Effector CD4-positive, alpha-beta T cell (primary cell): ENCODE data around the gene YPEL1.
"Not testable (repeated sequence)": the region's sequence is repeated elsewhere in the genome, so short reads cannot be mapped to it uniquely, and the experiment has no call there.

Experiments used
- DNase-seq: peaks from one replicate; pipeline ENCODE4 v3.0.0-alpha.2; 2020

The YPEL1 gene

DNA sequence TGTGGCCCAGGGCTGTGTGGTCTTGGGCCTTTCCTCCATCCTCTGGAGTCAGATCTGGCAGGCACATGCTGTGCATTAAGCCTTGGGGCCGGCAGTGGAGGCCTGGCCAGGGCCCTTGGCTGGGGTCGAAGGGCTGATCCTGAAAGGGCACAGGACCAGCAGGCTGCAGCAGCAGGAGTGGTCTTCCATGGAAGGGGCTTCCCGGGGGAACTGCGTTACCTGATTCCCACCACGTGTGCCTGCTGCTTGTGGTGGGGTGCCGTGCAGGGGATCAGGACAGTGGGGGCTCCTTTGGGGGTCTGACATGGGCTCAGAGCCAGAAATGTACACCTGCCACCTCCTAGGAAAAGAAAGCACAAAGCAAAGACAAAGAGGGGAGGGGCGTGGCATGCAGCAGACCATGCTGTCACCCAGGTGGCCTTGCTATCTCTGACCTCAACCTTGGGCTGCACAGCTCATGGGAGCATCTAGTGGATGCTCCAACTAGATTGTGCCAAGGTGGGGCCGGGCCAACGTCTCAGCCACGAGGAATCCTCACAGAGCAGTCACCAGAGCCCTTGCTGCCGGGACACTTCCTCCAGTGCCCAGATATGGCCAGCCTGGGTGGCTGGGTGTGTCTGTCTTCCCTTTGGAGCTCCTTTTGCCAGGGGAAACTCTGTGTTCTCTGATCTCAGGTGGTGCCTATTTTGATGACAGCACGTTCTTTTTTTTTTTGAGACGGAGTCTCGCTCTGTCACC, 17.9 kb upstream of the YPEL1 start:
- DNase-seq, result no peak

DNA sequence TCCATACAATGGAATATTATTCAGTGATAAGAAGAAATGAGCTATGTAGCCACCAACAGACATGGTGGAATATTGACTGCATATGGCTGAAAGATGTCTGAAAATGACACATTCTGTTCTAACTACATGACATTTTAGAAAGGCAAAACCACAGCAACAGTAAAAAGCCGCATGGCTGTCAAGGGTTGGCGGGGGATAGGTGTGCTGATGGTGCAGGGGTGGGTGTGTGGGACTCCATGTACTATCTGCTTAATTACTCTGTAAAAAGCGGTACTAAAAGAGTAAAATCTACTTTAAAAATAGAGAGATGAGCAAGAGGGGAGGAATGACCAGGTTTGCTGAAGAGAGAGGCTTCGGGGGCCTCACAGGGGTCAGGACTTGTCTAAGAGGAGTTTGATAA, 16.7 kb upstream of the YPEL1 start:
- DNase-seq, result no peak

DNA sequence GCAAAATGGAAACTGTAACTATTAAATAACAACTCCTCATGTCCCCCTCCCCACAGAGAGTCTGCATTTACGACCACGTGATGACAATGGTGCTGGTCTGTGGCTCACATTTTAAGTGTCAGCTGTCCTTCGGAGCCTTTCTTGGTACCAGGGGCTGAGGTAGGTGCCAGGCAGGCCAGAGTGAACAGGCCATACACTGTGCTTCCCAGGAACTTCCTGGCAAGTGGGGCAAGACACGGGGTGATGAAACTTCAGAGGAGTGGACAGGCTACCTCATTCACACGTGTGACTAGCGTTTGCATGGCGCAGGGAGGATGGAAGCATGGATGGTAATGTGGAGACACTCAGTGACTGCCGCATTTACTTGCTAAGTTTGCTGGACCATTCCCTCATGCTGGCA, 10.4 kb upstream of the YPEL1 start:
- no peak for DNase-seq

GRCh38 chr22:21744917-21745316, 9.3 kb upstream of the YPEL1 start:
- DNase-seq, result not testable (repeated sequence)

- DNase-seq, result no peak
Observed at GRCh38 chr22:21741790-21742189, 6.2 kb upstream of the YPEL1 start.

DNA sequence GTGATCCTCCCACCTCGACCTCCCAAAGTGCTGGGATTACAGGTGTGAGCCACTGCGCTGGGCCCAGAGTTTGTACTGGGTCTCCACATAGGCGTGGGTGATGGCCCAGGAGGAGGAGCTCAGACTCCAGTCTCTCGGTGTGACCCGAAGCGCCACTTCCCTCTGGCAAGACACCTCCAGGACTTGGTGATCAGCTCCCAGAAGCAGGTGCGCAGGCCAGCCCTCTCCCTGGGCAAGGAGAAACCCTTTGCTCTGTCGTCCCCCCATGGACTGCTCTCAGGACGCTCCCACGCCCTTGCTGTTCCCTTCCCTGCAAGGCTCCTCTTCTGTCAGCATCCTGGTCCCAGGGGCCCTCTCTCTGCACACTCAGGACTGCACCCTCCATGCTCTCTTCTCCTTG, 5.5 kb upstream of the YPEL1 start:
- no peak for DNase-seq

GRCh38 chr22:21739828-21740377, 4.3 kb upstream of the YPEL1 start:
- DNase-seq, result no peak

DNA sequence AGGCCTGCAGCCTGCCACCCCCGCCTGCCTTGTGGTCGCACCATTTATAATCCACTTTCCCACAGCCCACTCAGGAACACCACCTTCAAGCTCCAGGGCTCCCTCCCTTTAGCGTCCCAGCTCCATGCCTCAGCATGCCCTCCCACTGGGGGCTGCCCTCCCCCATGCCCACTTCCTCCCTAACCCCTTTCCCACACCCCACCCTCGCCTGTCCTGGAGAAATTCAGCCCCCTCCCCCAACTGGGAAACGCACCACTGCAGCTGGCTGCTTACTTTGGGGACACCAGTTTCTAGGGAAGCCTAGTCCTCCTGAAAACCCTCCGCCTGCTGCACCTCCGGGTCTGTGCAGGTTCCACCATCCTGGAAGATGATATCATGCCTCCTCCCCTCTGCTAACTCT, 3.4 kb upstream of the YPEL1 start:
- no peak for DNase-seq

DNA sequence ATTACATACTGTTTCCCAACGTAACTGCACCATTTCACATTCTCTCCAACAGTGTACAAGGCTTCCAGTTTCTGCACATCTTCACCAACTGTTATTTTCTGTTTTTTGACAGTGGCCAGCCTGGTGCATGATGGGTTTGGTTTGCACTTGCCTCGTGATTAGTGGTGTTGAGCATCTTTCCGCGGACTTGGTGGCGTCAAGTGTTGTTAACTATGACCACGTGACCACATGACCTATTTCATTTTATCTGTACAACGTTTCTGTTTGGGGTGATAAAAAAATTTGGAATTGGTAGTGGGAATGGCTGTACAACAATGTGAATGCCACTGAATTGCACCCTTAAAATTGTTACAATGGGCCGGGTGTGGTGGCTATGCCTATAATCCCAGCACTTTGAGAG, 2.5 kb upstream of the YPEL1 start:
- DNase-seq, result no peak

- DNase-seq, result no peak
Observed at GRCh38 chr22:21736948-21737347, 1.4 kb upstream of the YPEL1 start.

- DNase-seq, result no peak
Observed at GRCh38 chr22:21736084-21736642, 569 bp upstream of the YPEL1 start.

DNA sequence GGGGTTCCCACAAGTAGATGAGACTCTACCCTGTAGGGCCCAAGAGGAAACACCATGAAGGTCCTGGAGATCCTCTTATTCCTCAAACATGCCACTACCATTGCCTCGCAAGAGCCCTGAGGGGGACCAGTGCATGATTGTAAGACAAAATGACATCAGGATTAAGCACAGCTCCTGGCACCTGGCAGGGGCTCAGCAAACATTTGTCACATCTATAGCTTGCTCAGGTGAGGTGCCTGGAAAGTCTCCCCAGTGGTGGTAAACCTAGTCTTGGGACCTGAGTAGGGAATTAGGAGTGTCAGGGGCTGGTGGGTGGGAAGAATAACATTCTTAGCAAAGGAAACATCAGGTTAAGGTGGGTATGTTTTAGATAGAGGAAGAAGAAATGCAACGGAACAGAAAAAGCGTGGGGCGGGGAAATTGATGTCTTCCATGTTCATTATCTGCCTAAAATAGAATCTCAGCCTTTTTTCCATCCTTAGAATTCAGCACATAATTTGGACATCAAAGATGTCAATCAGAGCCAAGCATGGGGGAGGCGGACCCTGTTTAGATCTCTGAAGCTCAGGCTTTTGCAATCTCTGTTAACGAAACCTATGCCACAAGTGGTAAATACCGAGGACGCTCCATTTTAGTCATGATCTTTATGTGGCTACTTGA, 924 bp downstream of the YPEL1 start:
- DNase-seq, result no peak

GRCh38 chr22:21731503-21731902, 4.1 kb downstream of the YPEL1 start:
- DNase-seq, result no peak

DNA sequence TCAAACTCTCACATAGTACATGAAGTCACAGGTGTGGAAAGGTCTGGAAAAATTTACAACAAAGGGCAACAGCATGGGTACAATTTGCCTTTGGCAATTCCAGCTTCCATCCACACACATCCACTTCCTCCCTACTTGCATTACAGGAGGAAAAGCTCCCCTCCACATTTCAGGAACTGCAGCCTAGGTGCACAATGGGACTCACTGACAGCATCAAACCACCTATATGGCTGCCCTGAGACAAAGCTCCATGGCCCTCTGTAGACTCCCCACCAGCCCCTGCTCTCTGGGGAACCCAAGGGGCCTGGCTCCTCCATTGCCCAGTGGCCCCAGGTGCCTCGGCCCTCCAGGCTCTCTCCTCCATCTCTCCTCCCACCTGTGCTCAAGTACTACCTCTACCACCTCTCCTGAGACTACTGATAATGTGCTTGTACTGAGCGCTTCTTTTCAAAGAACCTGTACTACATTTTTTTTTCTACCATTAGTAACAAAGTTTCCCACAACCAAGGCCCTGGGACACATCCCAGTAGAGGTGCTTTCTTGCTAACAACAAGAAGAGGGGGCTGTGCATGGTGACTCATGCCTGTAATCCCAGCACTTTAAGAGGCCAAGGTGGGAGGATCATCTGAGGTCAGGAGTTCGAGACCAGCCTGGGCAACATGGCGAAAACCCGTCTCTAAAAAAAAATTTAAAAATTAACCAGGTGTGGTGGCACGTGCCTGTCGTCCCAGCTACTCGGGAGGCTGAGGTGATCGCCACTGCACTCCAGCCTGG, 4.9 kb downstream of the YPEL1 start:
- DNase-seq, result no peak

- not testable (repeated sequence) for DNase-seq
Observed at GRCh38 chr22:21729184-21729583, 6.4 kb downstream of the YPEL1 start.

GRCh38 chr22:21728270-21728669, 7.3 kb downstream of the YPEL1 start:
- DNase-seq, result no peak

GRCh38 chr22:21727768-21728167, 7.8 kb downstream of the YPEL1 start:
- no peak for DNase-seq

DNA sequence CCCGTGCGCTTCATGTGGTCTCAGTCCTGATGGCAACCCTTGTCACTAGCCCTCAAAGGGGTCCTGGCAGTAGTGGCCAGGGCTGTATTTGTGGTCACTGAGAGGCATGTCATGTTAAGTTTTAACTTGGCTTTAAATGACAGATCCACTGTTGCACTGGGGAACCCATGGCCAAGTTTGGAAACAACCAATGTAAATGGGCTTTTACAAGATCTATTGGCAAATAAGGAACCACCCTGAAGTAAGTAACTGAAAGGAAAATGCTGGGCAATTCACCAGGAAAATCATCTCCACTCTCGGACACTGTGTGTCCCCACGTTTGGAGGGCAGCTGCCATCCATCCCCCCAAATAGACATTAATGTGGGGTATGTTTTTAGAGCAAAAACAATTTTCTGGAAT, 8.4 kb downstream of the YPEL1 start:
- no peak for DNase-seq

DNA sequence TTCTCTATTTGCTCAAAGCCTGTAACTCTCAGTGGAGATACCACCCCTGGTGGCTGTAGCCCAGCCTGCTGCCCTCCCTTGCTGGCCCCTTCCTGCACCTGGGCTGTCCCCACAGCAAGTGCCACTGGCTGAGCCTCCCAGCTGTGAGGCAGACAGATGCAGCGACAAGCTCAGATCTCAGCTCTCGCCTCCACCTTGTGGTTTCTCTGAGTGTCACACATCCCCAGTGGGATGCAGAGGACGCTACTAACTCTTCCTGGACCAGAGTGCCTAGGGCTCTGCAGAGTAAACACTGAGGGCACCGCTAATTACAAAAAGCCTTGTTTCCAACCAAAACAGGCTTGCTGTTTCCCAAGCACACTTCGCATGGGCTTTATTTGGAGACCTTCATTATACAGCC, 8.9 kb downstream of the YPEL1 start:
- DNase-seq, result no peak

- no peak for DNase-seq
Observed at GRCh38 chr22:21725956-21726649, 9.5 kb downstream of the YPEL1 start.

DNA sequence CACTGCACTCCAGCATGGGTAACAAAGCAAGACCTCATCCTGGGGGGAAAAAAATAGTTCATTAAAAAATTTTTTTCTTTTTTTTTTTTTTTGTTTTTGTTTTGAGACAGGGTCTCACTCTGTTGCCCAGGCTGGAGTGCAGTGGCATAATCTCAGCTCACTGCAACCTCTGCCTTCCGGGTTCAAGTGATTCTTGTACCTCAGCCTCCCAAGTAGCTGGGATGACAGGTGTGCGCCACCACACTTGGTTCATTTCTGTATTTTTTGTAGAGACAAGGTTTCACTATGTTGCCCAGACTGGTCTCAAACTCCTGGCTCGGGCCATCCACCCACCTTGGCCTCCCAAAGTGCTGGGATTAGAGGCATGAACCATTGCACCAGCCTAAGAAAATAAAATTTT, 11.1 kb downstream of the YPEL1 start:
- DNase-seq, result not testable (repeated sequence)

DNA sequence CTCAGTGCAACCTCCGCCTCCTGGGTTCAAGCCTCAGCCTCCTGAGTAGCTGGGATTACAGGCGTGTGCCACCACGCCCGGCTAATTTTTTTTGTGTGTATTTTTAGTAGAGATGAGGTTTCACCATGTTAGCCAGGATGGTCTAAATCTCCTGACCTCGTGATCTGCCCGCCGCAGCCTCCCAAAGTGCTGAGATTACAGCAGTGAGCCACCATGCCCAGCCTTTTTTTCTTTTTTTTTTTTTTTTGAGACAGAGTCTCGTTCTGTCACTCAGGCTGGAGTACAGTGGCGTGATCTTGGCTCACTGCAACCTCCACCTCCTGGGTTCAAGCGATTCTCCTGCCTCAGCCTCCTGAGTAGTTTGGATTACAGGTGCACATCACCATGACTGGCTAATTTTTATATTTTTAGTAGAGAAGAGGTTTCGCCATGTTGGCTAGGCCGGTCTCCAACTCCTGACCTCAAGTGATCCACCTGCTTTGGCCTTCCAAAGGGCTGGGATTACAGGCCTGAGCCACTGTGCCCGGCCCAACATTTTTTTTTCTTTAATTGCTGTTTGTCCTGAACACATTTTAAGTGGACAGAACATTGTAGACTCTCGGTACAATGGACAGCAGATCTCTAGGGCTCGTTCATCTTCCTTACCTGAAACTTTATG, 14.3 kb downstream of the YPEL1 start:
- DNase-seq, result not testable (repeated sequence)
